Measurements from ENCODE around the gene DENR. TPM values are rescaled to one million over a fixed set of nuclear protein-coding genes. Genes with fewer than 3 reads are reported as not detected.

The DENR gene
- total and polyA plus RNA-seq, 2 of the 13 experiments (the other 11 are each of a cell fraction or from before 2014, with no cell fraction given): 30.0 to 59.1 TPM

DNA sequence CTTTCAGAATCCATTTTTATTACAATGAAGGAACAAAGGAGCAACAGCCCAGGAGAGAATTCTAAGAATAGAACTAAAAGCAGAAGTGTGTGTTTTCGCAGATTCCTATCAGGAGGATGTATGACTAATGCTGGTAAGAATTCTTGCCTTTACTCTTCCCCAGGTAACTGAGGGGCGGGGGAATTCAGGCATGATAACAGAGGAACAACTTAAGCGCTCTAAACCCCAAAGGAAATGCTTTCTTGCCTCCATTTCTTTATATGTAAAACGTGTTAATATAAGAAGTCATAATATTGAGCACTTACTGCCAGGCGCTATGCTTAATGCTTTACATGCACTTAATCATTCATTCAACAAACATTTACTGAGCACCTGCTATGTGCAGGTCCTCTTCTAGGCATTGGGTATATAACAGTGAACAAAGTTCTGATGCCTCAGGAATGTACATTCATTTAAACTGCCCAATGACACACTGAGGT, 26.5 kb upstream of the DENR start (continued):
- TF ChIP-seq GZF1 (CRISPR knock-in tag; IDR thresholded peaks at IDR 0.05) (no peak), ZNF598 (CRISPR knock-in tag; IDR thresholded peaks at IDR 0.05; ENCODE audit: borderline replicate concordance) (no peak), ZNF274 (CRISPR knock-in tag; IDR thresholded peaks at IDR 0.05) (no peak), RFX3 (CRISPR knock-in tag; IDR thresholded peaks at IDR 0.05) (no peak), PAX8 (CRISPR knock-in tag; IDR thresholded peaks at IDR 0.05; ENCODE audit: borderline replicate concordance) (no peak), ZNF431 (CRISPR knock-in tag; IDR thresholded peaks at IDR 0.05; ENCODE audit: borderline replicate concordance, low read depth) (no peak), ZBTB1 (CRISPR knock-in tag; IDR thresholded peaks at IDR 0.05; ENCODE audit: borderline replicate concordance) (no peak), SRF (IDR thresholded peaks at IDR 0.05; ENCODE audit: low read depth, low read length) (no peak), HMG20B (CRISPR knock-in tag; conservative IDR thresholded peaks at IDR 0.05) (no peak), ZNF558 (CRISPR knock-in tag; IDR thresholded peaks at IDR 0.05; ENCODE audit: borderline replicate concordance) (no peak), SPEN (CRISPR knock-in tag; IDR thresholded peaks at IDR 0.05; ENCODE audit: low read depth) (no peak), XBP1 (CRISPR knock-in tag; IDR thresholded peaks at IDR 0.05) (no peak), NFYB (CRISPR knock-in tag; IDR thresholded peaks at IDR 0.05) (no peak), ZFY (CRISPR knock-in tag; IDR thresholded peaks at IDR 0.05) (no peak), ZNF670 (CRISPR knock-in tag; IDR thresholded peaks at IDR 0.05; ENCODE audit: borderline replicate concordance) (no peak), FOXP1 (IDR thresholded peaks at IDR 0.05) (no peak), FOXP1 (CRISPR knock-in tag; IDR thresholded peaks at IDR 0.05) (peak; percentile 16; the same call in 1 of the 2 replicates), HOXD1 (CRISPR knock-in tag; IDR thresholded peaks at IDR 0.05) (no peak)
- TF ChIP-seq, protein P1, sequence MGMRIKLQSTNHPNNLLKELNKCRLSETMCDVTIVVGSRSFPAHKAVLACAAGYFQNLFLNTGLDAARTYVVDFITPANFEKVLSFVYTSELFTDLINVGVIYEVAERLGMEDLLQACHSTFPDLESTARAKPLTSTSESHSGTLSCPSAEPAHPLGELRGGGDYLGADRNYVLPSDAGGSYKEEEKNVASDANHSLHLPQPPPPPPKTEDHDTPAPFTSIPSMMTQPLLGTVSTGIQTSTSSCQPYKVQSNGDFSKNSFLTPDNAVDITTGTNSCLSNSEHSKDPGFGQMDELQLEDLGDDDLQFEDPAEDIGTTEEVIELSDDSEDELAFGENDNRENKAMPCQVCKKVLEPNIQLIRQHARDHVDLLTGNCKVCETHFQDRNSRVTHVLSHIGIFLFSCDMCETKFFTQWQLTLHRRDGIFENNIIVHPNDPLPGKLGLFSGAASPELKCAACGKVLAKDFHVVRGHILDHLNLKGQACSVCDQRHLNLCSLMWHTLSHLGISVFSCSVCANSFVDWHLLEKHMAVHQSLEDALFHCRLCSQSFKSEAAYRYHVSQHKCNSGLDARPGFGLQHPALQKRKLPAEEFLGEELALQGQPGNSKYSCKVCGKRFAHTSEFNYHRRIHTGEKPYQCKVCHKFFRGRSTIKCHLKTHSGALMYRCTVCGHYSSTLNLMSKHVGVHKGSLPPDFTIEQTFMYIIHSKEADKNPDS (CRISPR knock-in tag; IDR thresholded peaks at IDR 0.05): no peak
- TF ChIP-seq, protein P2, sequence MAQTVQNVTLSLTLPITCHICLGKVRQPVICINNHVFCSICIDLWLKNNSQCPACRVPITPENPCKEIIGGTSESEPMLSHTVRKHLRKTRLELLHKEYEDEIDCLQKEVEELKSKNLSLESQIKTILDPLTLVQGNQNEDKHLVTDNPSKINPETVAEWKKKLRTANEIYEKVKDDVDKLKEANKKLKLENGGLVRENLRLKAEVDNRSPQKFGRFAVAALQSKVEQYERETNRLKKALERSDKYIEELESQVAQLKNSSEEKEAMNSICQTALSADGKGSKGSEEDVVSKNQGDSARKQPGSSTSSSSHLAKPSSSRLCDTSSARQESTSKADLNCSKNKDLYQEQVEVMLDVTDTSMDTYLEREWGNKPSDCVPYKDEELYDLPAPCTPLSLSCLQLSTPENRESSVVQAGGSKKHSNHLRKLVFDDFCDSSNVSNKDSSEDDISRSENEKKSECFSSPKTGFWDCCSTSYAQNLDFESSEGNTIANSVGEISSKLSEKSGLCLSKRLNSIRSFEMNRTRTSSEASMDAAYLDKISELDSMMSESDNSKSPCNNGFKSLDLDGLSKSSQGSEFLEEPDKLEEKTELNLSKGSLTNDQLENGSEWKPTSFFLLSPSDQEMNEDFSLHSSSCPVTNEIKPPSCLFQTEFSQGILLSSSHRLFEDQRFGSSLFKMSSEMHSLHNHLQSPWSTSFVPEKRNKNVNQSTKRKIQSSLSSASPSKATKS (CRISPR knock-in tag; IDR thresholded peaks at IDR 0.05): no peak
- TF ChIP-seq, protein P3, sequence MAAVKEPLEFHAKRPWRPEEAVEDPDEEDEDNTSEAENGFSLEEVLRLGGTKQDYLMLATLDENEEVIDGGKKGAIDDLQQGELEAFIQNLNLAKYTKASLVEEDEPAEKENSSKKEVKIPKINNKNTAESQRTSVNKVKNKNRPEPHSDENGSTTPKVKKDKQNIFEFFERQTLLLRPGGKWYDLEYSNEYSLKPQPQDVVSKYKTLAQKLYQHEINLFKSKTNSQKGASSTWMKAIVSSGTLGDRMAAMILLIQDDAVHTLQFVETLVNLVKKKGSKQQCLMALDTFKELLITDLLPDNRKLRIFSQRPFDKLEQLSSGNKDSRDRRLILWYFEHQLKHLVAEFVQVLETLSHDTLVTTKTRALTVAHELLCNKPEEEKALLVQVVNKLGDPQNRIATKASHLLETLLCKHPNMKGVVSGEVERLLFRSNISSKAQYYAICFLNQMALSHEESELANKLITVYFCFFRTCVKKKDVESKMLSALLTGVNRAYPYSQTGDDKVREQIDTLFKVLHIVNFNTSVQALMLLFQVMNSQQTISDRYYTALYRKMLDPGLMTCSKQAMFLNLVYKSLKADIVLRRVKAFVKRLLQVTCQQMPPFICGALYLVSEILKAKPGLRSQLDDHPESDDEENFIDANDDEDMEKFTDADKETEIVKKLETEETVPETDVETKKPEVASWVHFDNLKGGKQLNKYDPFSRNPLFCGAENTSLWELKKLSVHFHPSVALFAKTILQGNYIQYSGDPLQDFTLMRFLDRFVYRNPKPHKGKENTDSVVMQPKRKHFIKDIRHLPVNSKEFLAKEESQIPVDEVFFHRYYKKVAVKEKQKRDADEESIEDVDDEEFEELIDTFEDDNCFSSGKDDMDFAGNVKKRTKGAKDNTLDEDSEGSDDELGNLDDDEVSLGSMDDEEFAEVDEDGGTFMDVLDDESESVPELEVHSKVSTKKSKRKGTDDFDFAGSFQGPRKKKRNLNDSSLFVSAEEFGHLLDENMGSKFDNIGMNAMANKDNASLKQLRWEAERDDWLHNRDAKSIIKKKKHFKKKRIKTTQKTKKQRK (IDR thresholded peaks at IDR 0.05; ENCODE audit: low read length): no peak
- TF ChIP-seq, protein P4, sequence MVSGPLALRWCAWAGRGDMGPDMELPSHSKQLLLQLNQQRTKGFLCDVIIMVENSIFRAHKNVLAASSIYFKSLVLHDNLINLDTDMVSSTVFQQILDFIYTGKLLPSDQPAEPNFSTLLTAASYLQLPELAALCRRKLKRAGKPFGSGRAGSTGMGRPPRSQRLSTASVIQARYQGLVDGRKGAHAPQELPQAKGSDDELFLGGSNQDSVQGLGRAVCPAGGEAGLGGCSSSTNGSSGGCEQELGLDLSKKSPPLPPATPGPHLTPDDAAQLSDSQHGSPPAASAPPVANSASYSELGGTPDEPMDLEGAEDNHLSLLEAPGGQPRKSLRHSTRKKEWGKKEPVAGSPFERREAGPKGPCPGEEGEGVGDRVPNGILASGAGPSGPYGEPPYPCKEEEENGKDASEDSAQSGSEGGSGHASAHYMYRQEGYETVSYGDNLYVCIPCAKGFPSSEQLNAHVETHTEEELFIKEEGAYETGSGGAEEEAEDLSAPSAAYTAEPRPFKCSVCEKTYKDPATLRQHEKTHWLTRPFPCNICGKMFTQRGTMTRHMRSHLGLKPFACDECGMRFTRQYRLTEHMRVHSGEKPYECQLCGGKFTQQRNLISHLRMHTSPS (CRISPR knock-in tag; IDR thresholded peaks at IDR 0.05; ENCODE audit: low read depth): no peak
